Stimulated activated CD8-positive, alpha-beta memory T cell treated with anti-CD3 and anti-CD28 coated beads, Interleukin-15, amount 100 ng/mL, for 4 hours (primary cell): ENCODE data around the gene DNAH11.

Experiments used
- DNase-seq, 2 donors: peaks; one replicate each; pipeline ENCODE4 v3.0.0-alpha.2; 2020; ENCODE audit warnings: low read depth in 2 of 2

DNAH11 gene

DNA sequence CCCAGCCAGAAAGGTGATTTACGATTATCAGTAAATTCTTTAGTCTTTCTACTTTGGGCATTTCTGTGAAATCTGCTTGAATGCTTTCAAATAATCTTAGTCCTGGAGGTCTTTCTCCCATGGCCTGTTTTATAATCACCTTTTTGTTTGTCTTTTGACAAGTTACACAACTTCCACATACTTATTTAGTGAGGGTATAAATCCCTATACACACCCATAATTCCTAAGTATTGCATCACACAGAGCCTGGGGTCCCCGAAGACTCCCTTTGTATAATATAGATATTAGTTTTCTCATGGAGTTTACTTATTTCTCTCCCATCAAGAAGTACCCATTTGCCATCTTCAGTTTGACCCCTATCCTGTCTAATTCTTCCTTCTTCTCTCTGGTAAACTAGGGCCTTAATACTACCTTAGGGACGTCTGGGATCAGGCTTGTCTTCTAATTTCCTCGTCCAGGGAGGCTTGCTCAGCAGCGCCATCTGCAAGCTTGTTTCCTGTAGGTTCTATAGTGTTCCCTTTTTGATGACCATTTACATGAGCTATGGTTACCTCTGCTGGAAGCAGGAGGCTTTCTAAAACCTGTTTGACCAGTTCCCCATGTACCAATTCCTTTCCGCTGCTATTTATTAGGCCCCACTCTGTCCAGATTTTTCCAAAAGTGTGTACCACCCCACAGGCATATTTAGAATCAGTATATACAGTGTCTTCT is 8.1 kb downstream of the DNAH11 start:
- no peak for DNase-seq

DNA sequence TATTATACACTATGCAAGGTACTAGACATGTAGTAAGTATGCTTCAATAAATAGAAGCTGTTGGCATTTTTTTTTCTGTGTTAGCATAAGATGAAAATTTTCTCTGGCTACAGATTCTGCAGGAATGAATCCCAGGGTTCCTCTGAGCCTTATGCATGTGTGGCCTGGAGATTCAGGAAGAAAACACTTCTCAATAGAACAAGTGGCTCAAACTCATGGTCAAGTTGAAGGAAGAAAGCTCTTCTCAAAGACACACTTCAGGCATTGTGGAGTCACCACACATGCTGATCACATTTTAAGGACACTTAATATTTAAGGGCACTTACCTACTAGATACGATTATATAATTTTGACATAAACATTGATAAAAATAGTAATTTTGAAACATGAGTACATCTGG is 19.5 kb downstream of the DNAH11 start:
- DNase-seq: no peak

DNA sequence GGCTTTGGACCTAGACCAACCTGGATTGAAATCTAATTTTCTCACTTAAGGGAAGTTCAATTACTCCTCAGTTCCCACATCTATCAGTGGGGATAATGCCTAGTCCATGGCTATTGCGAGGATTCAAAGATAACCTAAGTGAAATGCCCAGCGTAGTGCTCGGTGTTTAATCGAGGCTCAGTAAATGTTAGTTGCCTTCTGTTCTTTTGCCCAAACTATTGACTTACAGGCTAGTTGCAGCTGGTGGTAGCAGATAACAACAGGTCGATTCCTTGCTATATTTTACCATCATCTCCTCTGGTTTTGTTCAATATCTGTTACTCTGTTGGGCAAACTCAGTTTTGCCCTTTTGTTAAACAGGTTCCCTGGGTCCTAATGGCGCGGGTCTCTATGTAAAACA is 22.8 kb downstream of the DNAH11 start:
- DNase-seq: no peak

DNA sequence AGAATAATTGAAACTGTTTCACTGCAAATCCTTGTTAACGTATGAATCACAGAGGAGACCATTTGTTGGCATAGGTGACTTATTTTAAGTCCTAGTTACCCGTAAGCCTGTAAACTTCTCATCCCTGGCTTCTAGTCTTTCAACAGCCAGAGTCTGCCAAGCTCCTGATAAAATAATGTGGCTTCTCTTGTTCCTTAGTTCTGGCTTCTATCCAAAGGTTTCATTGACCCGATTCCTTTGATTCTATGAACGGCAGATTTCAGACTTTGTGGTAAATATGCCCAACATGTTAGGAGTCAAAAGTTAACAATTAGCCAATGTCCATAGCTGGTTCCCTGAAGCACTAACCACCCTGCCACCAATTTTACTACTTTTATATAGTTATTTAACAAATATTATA is 23.3 kb downstream of the DNAH11 start:
- DNase-seq: no peak

DNA sequence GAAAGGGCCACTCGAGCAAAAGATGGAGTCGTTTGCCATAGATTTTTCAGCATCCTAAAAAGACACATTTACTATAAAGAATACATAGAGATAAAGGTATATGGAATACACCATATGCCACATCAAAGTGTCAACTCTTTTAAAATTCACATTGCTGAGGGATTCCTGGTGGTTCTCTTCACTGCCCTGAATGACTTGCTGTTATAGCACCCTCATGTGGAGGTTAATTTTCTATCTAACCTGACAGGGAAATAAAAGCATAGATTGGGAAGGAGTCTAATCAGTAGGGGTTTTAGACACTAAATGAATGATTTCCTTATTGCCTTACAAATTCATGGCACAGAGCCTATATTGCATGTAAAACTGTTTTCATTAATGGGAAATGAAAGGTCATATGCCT is 25.9 kb downstream of the DNAH11 start:
- no peak for DNase-seq

DNA sequence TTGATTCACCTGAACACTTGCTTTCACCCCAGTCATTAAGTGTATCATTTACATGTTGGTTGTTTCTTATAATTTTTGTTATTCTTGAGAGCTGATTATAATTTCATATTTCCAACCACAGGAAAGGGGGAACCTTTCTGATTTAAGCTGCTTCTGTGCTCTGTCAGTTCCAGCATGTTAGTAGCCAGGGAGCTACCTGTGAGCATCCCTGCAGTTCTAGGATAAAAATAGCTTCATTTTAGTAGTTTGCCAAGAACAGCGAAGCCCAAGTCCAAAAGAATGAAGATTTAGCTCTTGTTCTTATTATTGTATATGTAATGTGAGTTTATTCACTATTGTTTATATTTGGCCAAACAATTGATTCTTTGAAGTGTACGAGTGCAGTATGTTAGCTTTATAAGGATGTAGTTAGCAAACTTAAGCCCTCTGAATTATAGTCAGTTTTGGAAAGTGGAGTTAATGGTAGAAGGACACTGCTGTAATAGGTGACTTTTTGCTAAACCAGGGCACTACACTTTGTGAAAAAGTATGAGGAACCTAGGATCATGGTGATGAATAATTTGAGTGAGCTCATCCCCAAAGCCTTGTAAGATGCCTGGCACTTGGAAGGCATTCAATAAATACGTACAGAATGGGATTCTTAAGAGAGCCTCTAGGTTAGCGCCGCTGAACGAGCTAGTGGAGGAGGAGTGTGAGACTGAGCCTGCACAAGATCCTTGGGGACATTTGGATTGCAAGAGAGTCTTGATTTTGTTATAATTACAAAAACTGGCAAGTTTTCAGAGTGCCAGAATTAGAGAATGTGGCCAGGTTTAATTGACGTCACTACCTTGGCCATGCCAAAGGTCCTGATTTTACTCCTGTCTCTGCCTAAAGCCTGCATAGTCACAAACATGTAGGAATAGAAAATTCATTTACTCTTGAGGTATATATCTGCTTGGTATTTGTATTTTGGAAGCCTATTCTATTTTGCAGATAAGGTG is 29.8 kb downstream of the DNAH11 start:
- DNase-seq: no peak

DNA sequence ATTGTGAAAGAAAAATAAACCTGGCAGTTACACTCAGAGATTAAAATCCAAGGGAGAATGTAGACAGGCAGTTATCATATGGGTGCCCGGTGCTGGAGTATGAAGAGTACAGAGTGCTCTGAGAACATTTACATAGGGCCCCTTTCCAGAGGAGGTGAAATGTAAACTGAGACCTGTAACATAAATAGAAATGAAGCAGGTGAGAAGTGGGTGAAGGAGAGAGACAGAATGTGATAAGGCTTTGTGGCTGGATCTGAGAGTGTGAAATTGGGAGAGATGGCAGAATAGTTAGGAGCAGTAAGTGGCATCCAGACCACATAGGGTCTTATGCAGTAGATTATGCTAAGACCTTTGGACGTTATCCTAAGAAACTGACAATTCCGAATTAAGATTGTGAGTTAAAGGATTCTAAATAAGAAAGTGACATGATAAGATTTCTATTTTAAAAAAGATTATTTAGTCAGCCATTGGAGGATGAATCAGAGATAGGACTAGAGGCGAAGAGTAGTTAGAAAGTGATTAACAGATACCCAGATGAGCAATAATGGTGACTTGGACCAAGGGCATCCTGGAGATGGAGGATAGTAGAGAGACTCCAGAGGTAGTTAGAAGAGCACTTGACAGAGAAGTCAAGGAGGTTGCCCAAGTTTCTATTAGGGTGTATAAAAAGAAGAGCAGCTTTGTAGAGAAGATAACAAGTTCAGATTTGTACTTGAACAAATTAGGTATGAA is 36.7 kb downstream of the DNAH11 start:
- DNase-seq: no peak

DNA sequence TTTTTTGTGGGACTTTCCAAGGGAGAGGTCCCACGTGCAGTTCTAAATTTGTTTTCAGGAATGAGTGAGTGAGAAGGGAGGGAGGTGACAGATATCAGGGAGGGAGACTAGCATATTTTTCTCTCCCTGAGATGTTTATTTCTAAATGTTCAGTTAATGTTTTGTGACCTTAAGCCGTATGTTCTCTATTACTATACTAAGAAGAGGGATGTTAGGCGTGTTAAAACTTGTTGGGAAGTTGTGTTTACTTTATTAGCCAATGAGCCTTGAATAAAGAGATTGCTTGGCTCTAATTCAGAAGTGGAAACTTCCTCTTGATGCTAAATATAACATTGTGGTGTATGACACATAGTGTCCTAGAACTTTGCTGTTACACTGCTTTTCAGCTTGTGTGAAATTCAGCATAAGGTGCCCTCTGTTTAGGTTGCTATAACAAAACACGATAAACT is 37.3 kb downstream of the DNAH11 start:
- DNase-seq: no peak

DNA sequence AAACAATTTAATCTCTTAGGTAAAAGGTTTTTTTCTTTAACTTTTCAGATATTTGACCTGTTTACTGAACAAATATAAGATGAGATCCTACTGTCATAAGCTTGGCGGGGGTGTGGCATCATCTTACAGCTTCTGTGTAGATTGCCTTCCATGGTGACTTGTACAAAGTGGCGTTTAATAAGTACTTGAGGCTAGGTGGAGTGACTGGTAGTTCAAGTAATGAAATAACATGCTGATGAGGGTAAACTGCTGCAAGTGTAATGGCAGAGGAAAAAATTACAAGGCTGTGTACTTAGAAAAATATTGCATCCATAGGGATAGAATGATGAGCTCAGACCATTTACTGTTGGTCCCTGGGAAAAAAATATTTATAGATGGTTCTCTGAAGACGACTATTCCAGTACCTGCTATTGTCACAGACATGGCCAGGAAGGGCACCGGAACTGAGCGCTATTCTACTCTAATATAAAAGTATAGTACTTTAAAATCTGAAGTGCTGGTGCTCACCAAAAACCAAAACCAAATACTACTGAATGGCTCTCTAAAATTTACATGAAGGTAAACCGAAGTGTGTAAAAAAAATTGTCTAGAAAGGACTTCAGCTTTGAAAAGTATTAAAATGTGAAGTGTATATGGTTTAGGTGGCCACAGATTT is 42.4 kb downstream of the DNAH11 start:
- DNase-seq: no peak

DNA sequence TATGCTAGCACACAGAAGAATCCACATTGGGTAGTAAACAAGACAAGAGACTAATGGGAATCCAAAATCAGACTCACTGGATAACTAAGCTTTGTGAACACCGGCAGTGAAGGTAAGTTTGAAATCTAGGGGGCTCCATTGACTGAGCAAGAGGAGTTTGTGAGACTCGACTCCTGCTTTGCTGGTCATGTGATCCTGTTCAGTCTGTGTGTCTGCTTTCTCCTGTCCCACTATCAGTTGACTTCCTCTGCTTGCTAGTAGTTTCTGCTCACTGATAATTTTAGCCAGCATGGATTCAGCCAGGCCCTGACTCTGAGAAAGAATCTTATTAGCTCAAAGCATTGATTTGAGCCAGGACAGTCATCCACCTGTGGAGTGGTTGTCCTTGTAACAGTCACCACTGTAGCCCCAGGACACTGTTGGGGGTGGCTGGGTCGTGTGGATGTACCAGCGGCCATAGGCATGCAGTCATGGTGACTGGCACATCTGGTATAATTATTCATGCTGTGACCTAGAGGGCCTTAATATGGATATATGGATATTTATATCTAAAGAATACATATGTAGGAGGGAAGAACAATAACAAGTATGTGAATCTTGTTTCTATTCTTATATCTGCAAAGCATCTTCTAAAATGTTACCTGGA is 44.4 kb downstream of the DNAH11 start:
- DNase-seq: no peak

DNA sequence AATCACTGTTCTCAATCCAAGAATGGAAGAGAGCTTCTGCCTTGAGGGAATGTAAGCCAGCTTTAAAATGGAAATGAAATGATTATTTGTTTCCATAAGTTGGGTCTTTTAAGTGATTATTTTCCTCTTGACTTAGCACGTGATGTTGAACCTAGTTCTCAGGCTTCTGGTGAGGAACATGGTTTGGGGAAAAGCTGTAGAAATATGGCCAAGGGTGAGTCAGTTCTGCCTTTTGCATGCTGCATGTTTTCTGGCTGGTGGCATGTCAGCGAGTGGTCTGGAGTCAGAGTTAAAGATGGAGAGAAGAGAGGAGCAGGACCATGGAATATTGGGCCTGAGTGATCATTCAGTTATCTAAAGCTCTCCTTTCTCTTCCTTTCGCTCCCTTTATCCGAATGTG is 54.0 kb downstream of the DNAH11 start:
- DNase-seq: no peak

DNA sequence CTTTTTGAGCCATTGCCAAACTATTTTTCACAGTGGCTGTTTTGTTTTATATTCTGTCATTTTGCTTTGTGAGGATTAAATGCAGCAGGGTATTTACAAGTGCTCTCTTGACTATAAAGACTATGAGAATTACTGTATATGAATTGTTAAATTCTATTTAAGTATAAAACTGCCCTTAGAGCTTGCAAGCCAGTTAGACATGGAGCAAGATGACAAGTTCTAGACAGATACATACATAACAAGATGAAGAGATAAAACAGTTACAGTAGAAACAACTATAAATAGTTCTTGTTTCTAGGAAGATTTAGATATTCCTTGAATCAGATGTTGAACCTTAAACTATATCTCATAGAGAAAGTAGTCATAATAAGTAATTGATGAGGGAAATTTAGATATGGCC is 60.6 kb downstream of the DNAH11 start:
- no peak for DNase-seq

DNA sequence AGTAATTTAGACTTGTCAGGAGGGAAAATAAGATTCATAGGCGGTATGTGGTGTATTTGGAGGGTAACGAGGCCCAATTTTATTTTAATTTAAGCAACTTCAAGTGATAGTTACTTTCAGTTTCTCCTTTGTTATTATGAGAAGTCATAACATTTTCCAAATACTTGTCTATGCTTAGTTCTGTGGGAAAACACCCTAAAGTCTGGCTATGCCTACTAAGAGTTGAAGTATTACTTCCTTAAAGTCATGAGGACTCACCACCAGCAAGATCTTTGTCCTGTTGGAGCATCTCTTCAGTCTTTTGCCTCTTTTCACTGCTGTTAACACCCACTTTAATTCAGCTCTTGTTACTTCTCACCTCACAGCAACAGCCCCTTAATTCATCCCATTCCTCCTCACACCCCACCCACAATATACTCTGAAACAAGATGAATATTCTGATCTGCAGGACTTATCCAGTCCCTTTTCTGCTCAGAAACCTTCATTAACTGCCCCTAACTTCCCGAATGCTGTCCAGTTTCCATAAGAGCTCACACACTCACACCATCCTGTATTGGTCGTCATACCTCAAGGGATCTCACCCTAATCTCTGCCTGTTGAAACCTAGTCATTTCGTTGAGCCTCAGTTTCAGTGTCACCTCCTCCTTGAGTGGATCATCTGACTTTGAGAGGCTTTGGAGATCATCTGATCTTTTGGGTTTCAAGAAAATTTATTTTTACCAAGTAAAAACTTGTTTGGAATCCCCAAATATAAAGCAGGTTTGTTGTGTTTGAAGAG is 61.3 kb downstream of the DNAH11 start:
- no peak for DNase-seq

DNA sequence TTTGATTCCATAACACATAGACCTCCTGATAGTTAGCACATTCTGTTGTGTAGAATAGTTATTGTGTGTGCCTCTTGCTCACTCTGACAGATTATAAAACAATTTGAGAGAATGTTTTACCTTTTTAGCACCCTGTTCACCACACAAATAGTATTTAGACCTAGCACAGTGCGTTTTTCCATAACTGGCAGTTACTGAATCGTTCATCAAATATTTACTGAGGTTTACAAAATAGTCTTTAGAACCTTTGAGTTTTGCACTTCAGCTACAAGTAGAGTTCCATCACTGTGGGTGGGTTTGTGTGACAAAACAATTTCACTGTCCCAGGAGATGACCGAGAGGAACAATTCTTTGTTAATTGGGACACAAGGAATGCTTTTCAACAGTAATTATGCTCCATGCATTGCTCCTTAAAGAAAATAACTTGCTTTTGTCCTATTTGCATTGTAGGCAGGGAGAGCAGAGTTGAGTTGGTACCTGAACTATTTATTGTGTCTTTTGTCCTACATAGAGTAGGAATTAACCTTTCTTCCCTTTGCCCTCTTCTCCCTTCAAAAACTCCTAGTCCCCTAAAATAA is 62.3 kb downstream of the DNAH11 start:
- DNase-seq: no peak

DNA sequence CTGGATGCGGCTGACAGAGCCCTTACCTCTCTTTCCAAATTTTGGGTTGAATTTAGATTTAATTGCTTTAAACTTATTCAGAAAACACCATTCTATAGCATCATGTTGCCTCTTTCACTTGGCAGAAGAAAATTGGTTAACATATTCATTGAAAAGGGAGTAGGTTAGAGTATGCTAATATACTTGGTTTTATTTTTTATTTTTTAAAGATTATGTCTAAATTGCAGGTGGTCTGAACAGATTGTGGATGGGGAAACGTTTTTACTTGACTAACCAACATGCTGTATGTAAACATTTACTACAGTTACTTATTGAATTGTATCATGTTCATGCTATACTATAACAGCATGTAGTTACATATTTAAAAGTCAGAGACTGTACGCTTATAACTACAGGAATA is 65.6 kb downstream of the DNAH11 start:
- no peak for DNase-seq

DNA sequence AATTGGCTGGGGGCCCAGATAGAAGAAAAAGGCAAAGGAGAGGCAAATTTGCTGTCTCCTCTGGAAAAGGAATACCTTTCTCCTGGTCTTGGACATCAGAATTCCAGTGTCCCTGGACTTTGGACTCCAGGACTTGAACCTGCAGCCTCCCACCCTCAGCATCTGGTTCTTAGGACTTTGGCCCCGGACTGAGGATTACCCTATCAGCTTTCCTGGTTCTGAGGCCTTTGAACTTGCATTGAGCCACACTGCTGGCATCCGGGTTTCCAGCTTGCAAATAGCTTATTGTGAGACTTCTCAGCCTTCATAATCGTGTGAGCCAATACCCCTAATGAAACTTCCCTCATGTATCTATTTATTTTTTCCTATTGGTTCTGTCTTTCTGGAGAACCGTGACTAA is 68.3 kb downstream of the DNAH11 start:
- no peak for DNase-seq

DNA sequence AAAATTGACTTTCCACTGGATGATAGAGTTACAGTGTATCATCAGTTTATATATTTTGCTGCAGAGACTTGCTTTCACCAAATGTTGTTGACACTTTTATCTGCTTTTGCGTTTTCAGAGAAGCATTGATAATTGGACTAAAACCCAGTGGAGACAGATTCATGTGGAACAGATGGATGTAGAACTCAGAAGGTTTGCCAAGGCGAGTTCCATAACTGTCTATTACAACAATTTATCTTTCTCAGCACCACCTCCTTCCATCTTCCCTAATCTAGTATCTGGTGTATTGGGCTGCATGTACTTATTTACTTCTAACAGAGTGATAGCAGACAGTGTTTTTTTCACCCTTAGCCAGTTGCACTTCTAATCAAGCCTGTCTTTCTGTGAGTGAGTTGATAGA is 73.3 kb downstream of the DNAH11 start:
- no peak for DNase-seq

DNA sequence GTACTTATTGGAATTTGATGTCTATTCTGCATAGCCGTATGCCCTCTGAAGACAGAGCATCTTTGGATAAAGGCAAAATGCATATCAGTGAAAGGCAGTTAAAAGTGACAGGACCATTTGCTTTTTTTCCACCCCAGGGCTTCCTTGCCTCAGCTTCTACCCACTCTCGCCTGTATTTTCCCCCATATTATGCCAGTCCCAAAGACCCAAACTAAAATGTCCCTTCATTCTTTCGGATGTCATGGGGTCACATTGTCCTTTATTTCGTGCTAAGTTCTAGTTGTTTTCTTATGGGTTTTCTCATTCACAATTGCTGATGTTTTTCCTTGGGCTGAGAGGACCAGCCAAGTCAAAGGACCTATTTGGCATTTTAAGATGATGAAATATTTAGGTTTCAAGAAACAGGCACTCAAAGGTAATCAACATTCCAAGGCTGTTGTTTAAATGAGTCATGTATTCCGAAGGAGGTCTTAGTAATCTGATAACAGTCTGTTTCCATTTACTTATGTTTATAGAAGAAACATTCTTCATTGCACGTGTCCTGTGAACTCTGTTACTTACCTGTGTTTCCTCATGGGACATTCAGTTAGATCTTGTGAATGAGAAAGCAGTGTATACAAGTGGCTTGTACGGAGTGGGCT is 74.1 kb downstream of the DNAH11 start:
- DNase-seq: no peak

DNA sequence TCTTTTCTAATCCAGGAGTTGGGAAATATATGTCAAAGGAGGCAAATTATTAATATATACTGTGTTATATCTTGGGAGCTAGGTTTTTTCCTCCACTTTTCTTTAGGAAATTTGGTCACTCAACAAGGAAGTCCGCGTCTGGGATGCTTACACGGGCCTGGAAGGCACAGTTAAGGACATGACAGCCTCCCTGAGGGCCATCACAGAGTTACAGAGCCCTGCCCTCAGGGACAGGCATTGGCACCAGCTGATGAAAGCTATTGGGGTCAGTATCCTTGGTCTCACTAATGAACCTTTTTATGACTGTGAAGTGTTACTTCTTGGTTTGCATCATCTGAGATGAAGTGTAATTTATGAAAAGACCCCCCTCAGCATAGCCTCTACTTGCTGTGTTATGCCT is 74.7 kb downstream of the DNAH11 start:
- no peak for DNase-seq

DNA sequence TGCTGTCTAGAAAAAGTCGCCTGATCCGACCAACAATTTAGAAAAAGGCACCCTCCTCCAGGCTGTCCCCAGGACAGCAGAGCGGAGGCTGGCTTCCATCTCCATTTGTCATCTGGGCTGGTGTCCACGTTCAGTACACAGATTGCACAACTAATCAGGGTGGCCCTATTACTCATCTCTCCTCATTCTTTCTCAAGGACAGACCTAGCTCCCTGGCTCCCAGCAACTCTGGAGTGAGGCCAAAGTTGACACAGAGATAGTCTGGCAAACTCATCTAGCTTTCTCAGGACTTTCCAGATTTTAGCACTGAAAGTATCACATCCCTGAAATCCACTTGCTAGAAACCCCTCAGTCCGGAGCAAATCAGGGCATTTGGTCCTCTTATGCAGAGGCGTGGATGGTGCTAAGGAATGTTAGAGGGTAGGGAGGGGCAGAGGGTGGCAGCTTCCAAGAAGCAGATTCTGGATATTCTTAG is 75.1 kb downstream of the DNAH11 start:
- no peak for DNase-seq
